Osteoblast (primary cell): ENCODE data around the gene RNASE11. TPM values are rescaled to one million over a fixed set of nuclear protein-coding genes. Genes with fewer than 3 reads are reported as not detected.

Source experiments
- DNase-seq: peaks from one replicate; pipeline ENCODE4 v3.0.0; 2011; ENCODE audit warnings: low spot score, mixed read lengths; ENCODE audit not compliant: insufficient read length; ENCODE audit errors: missing footprints
- H2AFZ ChIP-seq: 2 replicates; pipeline ENCODE4 v1.6.0; 2011; ENCODE audit warnings: mild to moderate bottlenecking, low read length
- H3K27ac ChIP-seq: 2 replicates; pipeline ENCODE4 v1.5.1; 2011; ENCODE audit warnings: mild to moderate bottlenecking, low read depth, low read length, moderate library complexity
- H3K27me3 ChIP-seq: 2 replicates; pipeline ENCODE4 v1.6.0; 2012; ENCODE audit warnings: mild to moderate bottlenecking, control low read depth, inconsistent platforms, low read length, moderate library complexity; ENCODE audit not compliant: insufficient read depth
- H3K36me3 ChIP-seq: 2 replicates; pipeline ENCODE4 v1.5.1; 2011; ENCODE audit warnings: mild to moderate bottlenecking, low read length, control low read depth, moderate library complexity; ENCODE audit not compliant: insufficient read depth
- H3K4me1 ChIP-seq: 2 replicates; pipeline ENCODE4 v1.5.1; 2011; ENCODE audit warnings: mild to moderate bottlenecking, low read length, control low read depth, moderate library complexity; ENCODE audit not compliant: insufficient read depth
- H3K4me2 ChIP-seq: 2 replicates; pipeline ENCODE4 v1.6.0; 2011; ENCODE audit warnings: mild to moderate bottlenecking, low read length; ENCODE audit not compliant: insufficient read depth
- H3K4me3 ChIP-seq: fragments of 200-600 bp; sonication (generic); 3 replicates; pipeline ENCODE4 v1.5.1; 2012; ENCODE audit warnings: mild to moderate bottlenecking, low read length, inconsistent platforms; ENCODE audit not compliant: insufficient read depth
- H3K79me2 ChIP-seq: 2 replicates; pipeline ENCODE4 v1.6.0; 2012; ENCODE audit warnings: mild to moderate bottlenecking, low read length, control low read depth, inconsistent platforms; ENCODE audit not compliant: insufficient read depth
- H3K9me3 ChIP-seq: 2 replicates; pipeline ENCODE4 v1.5.1; 2011; ENCODE audit warnings: low read depth, low read length, control low read depth
- H4K20me1 ChIP-seq: 2 replicates; pipeline ENCODE4 v1.6.0; 2012; ENCODE audit warnings: mild to moderate bottlenecking, low read length, control low read depth; ENCODE audit not compliant: insufficient read depth
- total RNA-seq: library from RNA; depleted of rRNA; stranded (reverse); fragments of >200 nt; gene quantifications from 2 replicates; pipeline ENCODE4 v1.2.3, GENCODE V29; 2012
- TF ChIP-seq, protein P1 (sequence below): IDR thresholded peaks from 2 replicates; pipeline ENCODE4 v1.5.1; 2011; ENCODE audit warnings: mild to moderate bottlenecking, low read depth, low read length, moderate library complexity; ENCODE audit errors: extremely low read depth

Gene RNASE11
- total RNA-seq, 1 donor, result not detected

DNA sequence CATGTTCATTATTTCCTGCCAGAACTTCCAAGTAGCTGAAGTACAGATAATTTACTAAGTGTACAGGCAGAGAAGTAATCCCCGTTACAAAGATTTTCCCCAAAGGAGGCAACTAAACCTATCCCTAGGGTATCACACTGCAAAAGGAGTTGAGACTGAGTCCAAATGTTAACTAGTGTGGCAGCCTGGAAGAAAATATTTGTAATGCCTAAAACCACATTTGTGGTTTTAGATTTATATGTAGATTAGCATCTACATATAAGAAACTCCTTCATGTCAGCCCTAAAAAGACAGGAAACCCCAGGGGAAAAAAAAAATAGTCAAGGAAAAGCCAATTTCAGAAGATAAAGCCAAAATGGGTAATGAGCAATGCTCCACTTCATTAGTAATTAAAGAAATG, 4.8 kb upstream of the RNASE11 start:
- no peaks in the 10 kb centered on the region for H3K36me3 ChIP-seq
- H3K4me1 ChIP-seq, result peaks cover 3% of the 10 kb centered on the region
- peaks cover 12% of the 10 kb centered on the region for H3K27me3 ChIP-seq
- H3K4me3 ChIP-seq, result no peak overlapping the region
- H4K20me1 ChIP-seq, result no peaks in the 10 kb centered on the region
- DNase-seq, result no peak
- H3K27ac ChIP-seq, result no peak overlapping the region
- no peaks in the 10 kb centered on the region for H3K9me3 ChIP-seq
- TF ChIP-seq, protein P1, sequence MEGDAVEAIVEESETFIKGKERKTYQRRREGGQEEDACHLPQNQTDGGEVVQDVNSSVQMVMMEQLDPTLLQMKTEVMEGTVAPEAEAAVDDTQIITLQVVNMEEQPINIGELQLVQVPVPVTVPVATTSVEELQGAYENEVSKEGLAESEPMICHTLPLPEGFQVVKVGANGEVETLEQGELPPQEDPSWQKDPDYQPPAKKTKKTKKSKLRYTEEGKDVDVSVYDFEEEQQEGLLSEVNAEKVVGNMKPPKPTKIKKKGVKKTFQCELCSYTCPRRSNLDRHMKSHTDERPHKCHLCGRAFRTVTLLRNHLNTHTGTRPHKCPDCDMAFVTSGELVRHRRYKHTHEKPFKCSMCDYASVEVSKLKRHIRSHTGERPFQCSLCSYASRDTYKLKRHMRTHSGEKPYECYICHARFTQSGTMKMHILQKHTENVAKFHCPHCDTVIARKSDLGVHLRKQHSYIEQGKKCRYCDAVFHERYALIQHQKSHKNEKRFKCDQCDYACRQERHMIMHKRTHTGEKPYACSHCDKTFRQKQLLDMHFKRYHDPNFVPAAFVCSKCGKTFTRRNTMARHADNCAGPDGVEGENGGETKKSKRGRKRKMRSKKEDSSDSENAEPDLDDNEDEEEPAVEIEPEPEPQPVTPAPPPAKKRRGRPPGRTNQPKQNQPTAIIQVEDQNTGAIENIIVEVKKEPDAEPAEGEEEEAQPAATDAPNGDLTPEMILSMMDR, result no peak
- H2AFZ ChIP-seq, result no peak overlapping the region
- H3K79me2 ChIP-seq, result no peaks in the 10 kb centered on the region
- peak overlapping the region; percentile 44 for H3K4me2 ChIP-seq

DNA sequence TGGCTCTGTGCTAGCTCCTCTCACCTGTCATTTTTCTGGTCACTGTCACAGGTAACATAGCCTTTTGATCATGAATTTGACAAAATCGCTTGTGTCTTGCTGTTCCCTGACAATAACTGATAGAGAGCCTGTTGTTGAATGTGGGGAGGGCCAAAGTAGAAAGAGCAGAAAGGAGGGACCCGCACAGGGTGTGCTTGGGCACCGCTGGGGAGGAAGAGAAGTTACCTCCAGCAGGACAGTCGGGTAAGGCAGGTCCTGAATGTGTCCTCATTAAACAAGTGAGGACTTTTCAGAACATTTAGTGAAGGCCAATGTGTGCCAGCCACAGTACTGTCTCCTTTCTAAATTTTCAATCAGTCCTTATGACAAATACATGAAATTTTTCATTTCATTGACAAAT, 3.4 kb upstream of the RNASE11 start, which contains the start of gene RNASE12:
Gene RNASE12 (minus strand): TSS at position 142 of the 400 bp plus-strand sequence. CDS start 653 bp downstream, outside the sequence.
- H2AFZ ChIP-seq, result no peak within 1 kb of the TSS
- H3K27ac ChIP-seq, result no peak within 1 kb of the TSS
- H3K4me1 ChIP-seq, result peaks cover 3% of the 10 kb centered on the region
- no peaks in the 10 kb centered on the region for H4K20me1 ChIP-seq
- no peaks in the 10 kb centered on the region for H3K79me2 ChIP-seq
- H3K4me3 ChIP-seq, result peak within 1 kb of the TSS; percentile 30
- TF ChIP-seq, protein P1, result no peak
- DNase-seq, result peak; percentile 3
- H3K27me3 ChIP-seq, result peaks cover 12% of the 10 kb centered on the region
- H3K9me3 ChIP-seq, result no peaks in the 10 kb centered on the region
- no peaks in the 10 kb centered on the region for H3K36me3 ChIP-seq
- H3K4me2 ChIP-seq, result peak within 1 kb of the TSS; percentile 44

DNA sequence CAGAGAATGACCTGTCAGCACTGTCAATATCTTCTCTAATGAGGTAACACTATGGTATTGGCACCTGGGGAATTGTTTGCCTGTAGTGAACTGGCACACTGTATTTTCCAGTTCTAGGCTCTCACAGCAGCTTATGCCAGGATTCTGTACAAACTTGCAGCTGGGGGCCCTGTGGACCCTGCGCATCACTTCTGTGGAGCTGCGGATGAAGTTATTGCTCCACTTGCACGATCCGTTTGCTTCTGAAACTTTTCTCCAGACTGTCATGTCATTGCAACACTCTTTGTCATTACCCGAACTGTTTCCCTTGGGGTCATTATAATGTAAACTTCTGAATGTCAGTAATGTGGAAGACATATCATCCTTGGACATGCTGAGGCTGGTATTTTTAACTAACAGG, 3.9 kb downstream of the RNASE11 start:
- TF ChIP-seq, protein P1, result no peak
- no peaks in the 10 kb centered on the region for H4K20me1 ChIP-seq
- H3K4me2 ChIP-seq, result no peak overlapping the region
- no peaks in the 10 kb centered on the region for H3K4me1 ChIP-seq
- no peaks in the 10 kb centered on the region for H3K36me3 ChIP-seq
- H2AFZ ChIP-seq, result no peak overlapping the region
- no peaks in the 10 kb centered on the region for H3K79me2 ChIP-seq
- H3K4me3 ChIP-seq, result no peak overlapping the region
- H3K27ac ChIP-seq, result no peak overlapping the region
- no peaks in the 10 kb centered on the region for H3K9me3 ChIP-seq
- no peak for DNase-seq
- peaks cover 9% of the 10 kb centered on the region for H3K27me3 ChIP-seq

DNA sequence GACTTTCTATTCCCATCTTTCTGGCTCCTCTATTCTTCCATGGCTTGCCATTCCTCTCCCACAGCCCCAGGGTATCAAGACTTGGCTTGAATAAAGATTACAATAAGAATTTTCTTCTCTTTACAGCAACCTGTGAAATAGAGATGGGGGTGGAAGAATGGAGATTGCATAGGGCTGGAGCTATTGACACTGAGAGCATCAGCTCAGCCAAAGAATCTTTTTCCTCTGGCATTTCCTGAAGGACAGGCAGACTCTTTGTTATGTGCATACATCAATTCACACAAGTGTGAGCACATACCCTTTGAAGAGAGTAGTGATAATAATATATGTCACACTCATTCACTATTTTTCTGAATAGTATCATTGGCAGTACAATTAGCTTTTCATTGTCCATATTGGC, 4.7 kb downstream of the RNASE11 start:
- Histone ChIP-seq H3K36me3 (no peaks in the 10 kb centered on the region), H3K4me2 (no peak overlapping the region), H3K27me3 (peaks cover 9% of the 10 kb centered on the region), H3K9me3 (no peaks in the 10 kb centered on the region), H4K20me1 (no peaks in the 10 kb centered on the region), H3K4me3 (no peak overlapping the region), H3K4me1 (no peaks in the 10 kb centered on the region), H2AFZ (no peak overlapping the region), H3K27ac (no peak overlapping the region), H3K79me2 (no peaks in the 10 kb centered on the region)
- TF ChIP-seq, protein P1, result no peak
- DNase-seq, result no peak
